H1 (cell line): ENCODE measurements around the gene PRR5L. TPM values are rescaled to one million over a fixed set of nuclear protein-coding genes. Genes with fewer than 3 reads are reported as not detected.

ENCODE experiments used
- CTCF ChIA-PET: fragments of 300-600 bp; sonication (Branson Sonifier 250); formaldehyde crosslinking; loops from one replicate; lab custom pipeline; 2021; ENCODE audit not compliant: partially characterized antibody; lab: Charles Lee
- POLR2A ChIA-PET: fragments of 300-600 bp; sonication (Branson Sonifier 250); formaldehyde crosslinking; loops from one replicate; lab custom pipeline; 2021; ENCODE audit warnings: inconsistent platforms; ENCODE audit not compliant: partially characterized antibody; lab: Charles Lee
- DNase-seq, 2 experiments: peaks; one replicate each; pipeline versions ENCODE4 v3.0.0 to v3.0.0-alpha.2; 2010 to 2022; ENCODE audit warnings: low spot score in 2 of 2, low read depth in 1 of 2, mixed read lengths in 1 of 2
- FAIRE-seq: peaks from 2 replicates; lab custom pipeline; 2011; peaks lifted over from hg19 to GRCh38; lab: Jason Lieb, UNC
- H2AFZ ChIP-seq: 2 replicates; pipeline ENCODE4 v1.8.1; 2012; ENCODE audit warnings: low read length, inconsistent platforms
- H2AK5ac ChIP-seq: 2 replicates; pipeline ENCODE4 v1.6.1; 2013; ENCODE audit warnings: low read depth, low read length
- H2BK120ac ChIP-seq: replicated peaks from 2 replicates; pipeline ENCODE3; 2013; ENCODE audit warnings: low read depth, low read length, inconsistent platforms
- H2BK12ac ChIP-seq: 2 replicates; pipeline ENCODE4 v1.6.1; 2013; ENCODE audit warnings: low read depth, low read length
- H2BK15ac ChIP-seq: 2 replicates; pipeline ENCODE4 v1.6.1; 2013; ENCODE audit warnings: low read length
- H2BK20ac ChIP-seq: 2 replicates; pipeline ENCODE4 v1.6.1; 2013; ENCODE audit warnings: low read length
- H2BK5ac ChIP-seq: 2 replicates; pipeline ENCODE4 v1.6.1; 2013; ENCODE audit warnings: low read depth, low read length
- H3K14ac ChIP-seq: 2 replicates; pipeline ENCODE4 v1.6.1; 2013; ENCODE audit warnings: inconsistent platforms; ENCODE audit not compliant: insufficient read length
- H3K18ac ChIP-seq: 2 replicates; pipeline ENCODE4 v1.6.1; 2013; ENCODE audit warnings: low read length; ENCODE audit errors: extremely low read depth
- H3K23ac ChIP-seq: 2 replicates; pipeline ENCODE4 v1.6.1; 2013; ENCODE audit warnings: inconsistent platforms; ENCODE audit not compliant: insufficient read length
- H3K23me2 ChIP-seq: 2 replicates; pipeline ENCODE4 v1.6.1; 2013; ENCODE audit warnings: low read depth, low read length
- H3K27ac ChIP-seq: 2 replicates; pipeline ENCODE4 v1.6.1; 2011; ENCODE audit warnings: low read depth, low read length, inconsistent platforms
- H3K27me3 ChIP-seq, 4 experiments: replicated peaks in 1 of 4; 1 replicate in 1 of 4; 2 replicates in 3 of 4; pipeline versions ENCODE4 v1.6.1 to v1.8.1; 2011 to 2013; ENCODE audit warnings: low read length in 3 of 4, mild to moderate bottlenecking in 3 of 4, inconsistent platforms in 2 of 4, mixed read lengths in 2 of 4, moderate library complexity in 1 of 4; ENCODE audit not compliant: control insufficient read depth in 3 of 4, insufficient read depth in 3 of 4; ENCODE audit errors: extremely low read depth in 1 of 4
- H3K36me3 ChIP-seq, 4 experiments: 2 replicates each; pipeline versions ENCODE4 v1.6.1 to v1.8.1; 2011 to 2013; ENCODE audit warnings: mild to moderate bottlenecking in 4 of 4, low read length in 3 of 4, moderate library complexity in 2 of 4, control low read depth in 1 of 4, inconsistent platforms in 1 of 4; ENCODE audit not compliant: insufficient read depth in 4 of 4, control insufficient read depth in 2 of 4
- H3K4ac ChIP-seq: replicated peaks from 2 replicates; pipeline ENCODE3; 2013; ENCODE audit warnings: low read length, low read depth, mixed read lengths, inconsistent platforms; ENCODE audit not compliant: insufficient read length
- H3K4me1 ChIP-seq, 4 experiments: replicated peaks in 1 of 4; 1 replicate in 1 of 4; 2 replicates in 3 of 4; pipeline versions ENCODE4 v1.6.1 to v1.8.1; 2011 to 2013; ENCODE audit warnings: low read length in 3 of 4, inconsistent platforms in 2 of 4, mixed read lengths in 1 of 4; ENCODE audit not compliant: insufficient read depth in 4 of 4, control insufficient read depth in 3 of 4
- H3K4me2 ChIP-seq, 2 experiments: 2 replicates each; pipeline versions ENCODE4 v1.6.1 to v1.8.1; 2011 to 2013; ENCODE audit warnings: low read depth in 2 of 2, low read length in 2 of 2, control low read depth in 1 of 2, inconsistent platforms in 1 of 2, mild to moderate bottlenecking in 1 of 2; ENCODE audit not compliant: insufficient read depth in 1 of 2
- H3K4me3 ChIP-seq, 4 experiments: fragments of 200-600, 300-600 bp in 1 of 4; sonication (generic), shearing (Covaris generic), sonication (Bioruptor Twin) in 1 of 4; 2 replicates each; pipeline versions ENCODE4 v1.5.1 to v1.8.1; 2011 to 2016; ENCODE audit warnings: low read length in 4 of 4, low read depth in 3 of 4, control low read depth in 2 of 4, inconsistent platforms in 2 of 4, mild to moderate bottlenecking in 2 of 4, mixed read lengths in 1 of 4, moderate library complexity in 1 of 4; ENCODE audit not compliant: insufficient read depth in 2 of 4; ENCODE audit errors: extremely low read depth in 1 of 4
- H3K56ac ChIP-seq: replicated peaks from 2 replicates; pipeline ENCODE3; 2013; ENCODE audit warnings: low read depth, mild to moderate bottlenecking, mixed read lengths, low read length, inconsistent platforms; ENCODE audit not compliant: insufficient read length
- H3K79me1 ChIP-seq: 2 replicates; pipeline ENCODE4 v1.6.1; 2013; ENCODE audit warnings: low read depth, low read length, control low read depth
- H3K79me2 ChIP-seq, 2 experiments: 2 replicates each; pipeline versions ENCODE4 v1.6.1 to v1.8.1; 2012 to 2013; ENCODE audit warnings: low read length in 2 of 2, mild to moderate bottlenecking in 2 of 2, inconsistent platforms in 1 of 2; ENCODE audit not compliant: insufficient read depth in 2 of 2, control insufficient read depth in 1 of 2
- H3K9ac ChIP-seq, 4 experiments: replicated peaks in 1 of 4; 1 replicate in 1 of 4; 2 replicates in 3 of 4; pipeline versions ENCODE4 v1.6.1 to v1.8.1; 2011 to 2013; ENCODE audit warnings: low read depth in 3 of 4, low read length in 3 of 4, control low read depth in 2 of 4, mild to moderate bottlenecking in 2 of 4, moderate library complexity in 2 of 4, inconsistent platforms in 1 of 4; ENCODE audit errors: extremely low read depth in 1 of 4
- H3K9me3 ChIP-seq, 2 experiments: 2 replicates each; pipeline versions ENCODE4 v1.6.1 to v1.8.1; 2012 to 2013; ENCODE audit warnings: mild to moderate bottlenecking in 2 of 2, moderate library complexity in 2 of 2, control low read depth in 1 of 2, inconsistent platforms in 1 of 2, low read depth in 1 of 2, low read length in 1 of 2, mixed read lengths in 1 of 2; ENCODE audit not compliant: insufficient read depth in 2 of 2
- H4K20me1 ChIP-seq, 2 experiments: replicated peaks in 1 of 2; 2 replicates each; pipeline versions ENCODE3 to v1.8.1; 2011 to 2013; ENCODE audit warnings: inconsistent platforms in 2 of 2, low read length in 2 of 2, mild to moderate bottlenecking in 1 of 2; ENCODE audit not compliant: insufficient read depth in 2 of 2, control insufficient read depth in 1 of 2
- H4K5ac ChIP-seq: 2 replicates; pipeline ENCODE4 v1.6.1; 2013; ENCODE audit warnings: low read length, low read depth, mixed read lengths, inconsistent platforms; ENCODE audit not compliant: insufficient read length
- H4K8ac ChIP-seq: 2 replicates; pipeline ENCODE4 v1.8.0; 2013; ENCODE audit warnings: mild to moderate bottlenecking, moderate library complexity, low read length, inconsistent platforms; ENCODE audit not compliant: insufficient read depth; ENCODE audit errors: extremely low read depth
- H4K91ac ChIP-seq: replicated peaks from 2 replicates; pipeline ENCODE3; 2013; ENCODE audit warnings: low read length, mixed read lengths, inconsistent platforms; ENCODE audit not compliant: insufficient read length
- CHD2 ChIP-seq: IDR thresholded peaks from 2 replicates; pipeline ENCODE4 v1.6.1; 2012; ENCODE audit warnings: low read length, improper control_type of control experiment
- E2F6 ChIP-seq: IDR thresholded peaks from 2 replicates; pipeline ENCODE4 v1.6.1; 2012; ENCODE audit warnings: inconsistent platforms
- EP300 ChIP-seq, 2 experiments: IDR thresholded peaks; 1 replicate in 1 of 2; 2 replicates in 1 of 2; pipeline ENCODE4 v1.6.1; 2011 to 2012; ENCODE audit warnings: low read depth in 2 of 2, low read length in 2 of 2, mild to moderate bottlenecking in 2 of 2, borderline replicate concordance in 1 of 2, inconsistent platforms in 1 of 2, moderate library complexity in 1 of 2
- FOSL1 ChIP-seq: IDR thresholded peaks from 2 replicates; pipeline ENCODE4 v1.6.1; 2011; ENCODE audit warnings: mild to moderate bottlenecking, low read depth, low read length, moderate library complexity; ENCODE audit not compliant: insufficient read depth
- MAX ChIP-seq: IDR thresholded peaks from 2 replicates; pipeline ENCODE4 v1.6.1; 2012; ENCODE audit warnings: inconsistent platforms
- WGBS, 2 experiments: shearing (Covaris generic) in 1 of 2; methylation state at CpG; one replicate each; pipeline versions ENCODE4 v1.1.6 to v1.1.7; 2013 to 2015; ENCODE audit warnings: low lambda C conversion rate in 2 of 2, mixed read lengths in 2 of 2, inconsistent platforms in 1 of 2, low coverage in 1 of 2, missing lambda C conversion rate in 1 of 2; ENCODE audit not compliant: insufficient replicate concordance in 2 of 2, insufficient coverage in 1 of 2, insufficient read length in 1 of 2; ENCODE audit errors: extremely low coverage in 1 of 2, missing lambda C conversion rate in 1 of 2; 5-methylcytosine and 5-hydroxymethylcytosine counted together
- polyA plus RNA-seq, 7 experiments: library from polyadenylated mRNA; depleted of rRNA in 3 of 7; stranded (reverse) in 5 of 7; unstranded in 2 of 7; fragments of >200 nt in 5 of 7; fragments of 200-250 nt in 2 of 7; gene quantifications; 1 replicate in 5 of 7; 2 replicates in 1 of 7; 4 replicates in 1 of 7; pipeline versions ENCODE4 v1.2.1 to v1.2.3, GENCODE V29; 2011 to 2013; ENCODE audit warnings: missing spikeins in 2 of 7, mixed read lengths in 2 of 7
- total RNA-seq: library from RNA; stranded (reverse); fragmentation: NEBNext Ultra II Directional; extraction: Animal tissue kit (Norgen Biotek cat#: 25700); gene quantifications from 2 replicates; pipeline ENCODE4 v1.2.1, GENCODE V29; 2021

Gene PRR5L
- total and polyA plus RNA-seq, 2 of the 8 experiments (the other 6 are each of a cell fraction or from before 2014, with no cell fraction given), result 6.6 to 10.1 TPM

DNA sequence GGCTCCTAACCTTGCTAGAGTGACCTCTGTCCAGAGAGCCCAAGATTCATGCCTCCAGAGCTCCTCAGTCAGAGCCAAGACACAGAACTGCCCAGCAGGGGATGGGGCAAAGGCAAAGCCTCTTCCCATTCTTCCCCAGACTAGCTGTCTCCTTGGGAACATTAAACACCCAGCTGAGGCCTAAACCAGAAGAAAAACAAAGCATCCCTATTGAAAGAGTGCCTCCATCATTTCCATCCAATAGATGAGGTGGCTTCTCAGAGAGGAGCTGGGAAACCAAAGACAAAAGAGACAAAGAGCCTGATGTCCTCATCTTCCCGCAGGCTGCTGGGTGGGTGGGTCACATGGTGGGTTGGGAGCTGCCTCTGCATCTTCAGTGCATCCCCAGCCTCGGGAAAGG, 44.3 kb upstream of the PRR5L start:
- no peak overlapping the region for H3K4me2 ChIP-seq
- DNase-seq (no peak), FAIRE-seq (no peak)
- H4K8ac ChIP-seq, result no peak overlapping the region
- no peaks in the 10 kb centered on the region for H3K4me1 ChIP-seq
- H2AFZ ChIP-seq, result no peak overlapping the region
- H3K23ac ChIP-seq, result no peak overlapping the region
- CTCF ChIA-PET, result interaction anchor here (1.3 to 2.8 kb wide), 3 partner anchors 9 to 195 kb away, joined by 3 to 7 read pairs (median 4); no protein-coding TSS in a partner anchor
- no peak overlapping the region for H2BK120ac ChIP-seq
- H3K79me2 ChIP-seq, result no peaks in the 10 kb centered on the region
- peaks cover 4 to 8% of the 10 kb centered on the region in 2 experiments; a peak in 2 of 4 replicates for H3K9me3 ChIP-seq
- no peak overlapping the region for H4K5ac ChIP-seq
- H2BK20ac ChIP-seq, result no peak overlapping the region
- no peak overlapping the region for H3K18ac ChIP-seq
- H2BK5ac ChIP-seq, result no peak overlapping the region
- no peak overlapping the region for H3K9ac ChIP-seq
- no peak overlapping the region for H3K14ac ChIP-seq
- H2BK12ac ChIP-seq, result no peak overlapping the region
- no peak for TF ChIP-seq E2F6
- no peak for TF ChIP-seq MAX
- no peak for TF ChIP-seq FOSL1
- no peak for TF ChIP-seq CHD2
- TF ChIP-seq EP300 (IDR thresholded peaks at IDR 0.05; ENCODE audit: borderline replicate concordance in 1 of 2, low read depth in 2 of 2, low read length in 2 of 2), result no peak
- H3K27ac ChIP-seq, result no peak overlapping the region
- no peak overlapping the region for H2AK5ac ChIP-seq
- 78% methylated on average over 2 of the region's 2 CpGs; no CpG with 5 or more reads in 1 of the 2 experiments for WGBS, 2 experiments
- no peak overlapping the region for H2BK15ac ChIP-seq
- H4K91ac ChIP-seq, result no peak overlapping the region
- H3K23me2 ChIP-seq, result no peaks in the 10 kb centered on the region
- H4K20me1 ChIP-seq, result no peaks in the 10 kb centered on the region
- no peaks in the 10 kb centered on the region for H3K36me3 ChIP-seq
- no peak overlapping the region for H3K4ac ChIP-seq
- H3K27me3 ChIP-seq, result no peaks in the 10 kb centered on the region
- H3K4me3 ChIP-seq, result no peak overlapping the region
- H3K56ac ChIP-seq, result no peak overlapping the region
- POLR2A ChIA-PET, result no interaction called here
- no peaks in the 10 kb centered on the region for H3K79me1 ChIP-seq
